ENCODE data around the gene SREBF1. TPM values are rescaled to one million over a fixed set of nuclear protein-coding genes. Genes with fewer than 3 reads are reported as not detected.

SREBF1 gene
- total and polyA plus RNA-seq, 10 of the 15 experiments (the other 5 are each of a cell fraction or from before 2014, with no cell fraction given): 1.4 to 84.6 (median 20.4) TPM

DNA sequence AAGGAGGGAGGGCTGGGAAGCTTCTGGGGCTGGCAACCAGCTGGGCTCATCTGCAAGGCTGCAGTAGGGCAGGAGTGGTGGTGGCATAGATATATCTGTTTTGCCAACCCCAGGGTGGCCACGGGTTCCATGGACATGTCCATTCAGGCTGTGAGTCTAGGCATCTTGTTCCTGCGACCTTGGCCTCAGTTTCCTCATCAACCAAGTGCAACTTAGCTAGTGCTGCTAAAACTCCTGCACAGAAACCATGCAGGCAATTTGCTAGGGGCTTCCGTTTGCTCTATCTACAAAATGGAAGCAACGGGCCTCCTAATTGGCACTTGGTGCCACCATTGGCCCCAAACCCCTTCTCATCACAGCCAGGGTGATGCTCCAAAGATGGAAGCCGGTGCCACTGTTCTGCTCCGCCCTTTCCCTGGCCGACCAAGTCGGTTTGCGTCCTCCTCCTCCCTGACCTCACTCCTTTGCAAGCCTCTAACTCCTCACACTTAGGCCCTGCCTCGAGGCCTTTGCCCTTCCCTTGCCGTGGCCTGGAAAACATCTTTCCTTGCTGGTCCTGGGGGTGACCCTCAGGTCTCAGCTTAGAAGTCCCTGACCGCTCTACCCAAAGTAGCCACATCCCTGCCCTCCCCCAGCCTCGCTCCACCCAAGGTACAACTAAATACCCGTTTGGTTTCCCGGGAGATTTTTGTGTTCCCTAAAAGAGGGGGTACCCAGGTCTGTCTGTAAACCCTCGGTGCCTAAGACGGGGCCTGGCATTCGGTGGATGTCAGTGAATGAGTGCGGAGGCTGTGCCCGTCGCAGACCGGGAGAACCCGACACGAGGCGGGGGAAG is 1.2 kb downstream of the SREBF1 start:
- ChIA-PET CTCF (interaction anchor here (0.6 to 2.4 kb wide), 12 partner anchors 13 to 154 kb away, joined by 3 to 11 read pairs (median 4); no protein-coding TSS in a partner anchor), SMC1A (ENCODE audit: uncharacterized antibody, unreplicated experiment) (interaction anchor here (0.9 to 6.2 kb wide), 12 partner anchors 9 to 153 kb away, joined by 3 to 46 read pairs (median 4); partner anchors contain the start of genes DRC3 and TOM1L2), RAD21 (ENCODE audit: unreplicated experiment) (interaction anchor here (0.7 to 7.0 kb wide), 19 partner anchors 8 to 197 kb away, joined by 3 to 105 read pairs (median 4); no protein-coding TSS in a partner anchor), POLR2A (interaction anchor here (0.6 to 8.0 kb wide), 14 partner anchors 10 to 153 kb away, joined by 3 to 163 read pairs (median 4); partner anchors contain the start of genes DRC3 and TOM1L2)
- 15% methylated on average over 25 of the region's 25 CpGs for WGBS (ENCODE audit: insufficient coverage, insufficient replicate concordance, low lambda C conversion rate, missing lambda C conversion rate)
- Histone ChIP-seq H3K4me2 (ENCODE audit: control insufficient read depth, insufficient read depth) (peak overlapping the region; percentile 99), H3K27ac (ENCODE audit: control insufficient read depth, insufficient read depth) (peak overlapping the region; percentile 70), H3K27me3 (replicated peaks in 1 of 2; ENCODE audit: control insufficient read depth in 2 of 2, insufficient read depth in 2 of 2, low read length in 1 of 2) (no peaks in the 10 kb centered on the region), H2AFZ (ENCODE audit: control insufficient read depth, low read depth, low read length) (peak overlapping the region; percentile 79), H3K4me3 (peak overlapping the region; percentile 46; the same call in 1 of the 2 replicates), H3K36me3 (ENCODE audit: control insufficient read depth in 2 of 2, insufficient read depth in 2 of 2, low read length in 1 of 2) (no peaks in the 10 kb centered on the region), H3K9ac (ENCODE audit: control insufficient read depth, insufficient read depth, low read length) (peak overlapping the region; percentile 52), H3K9me3 (replicated peaks; ENCODE audit: control insufficient read depth, insufficient read depth, low read length) (no peaks in the 10 kb centered on the region), H3K79me2 (ENCODE audit: control insufficient read depth, insufficient read depth, low read length) (peaks cover 15% of the 10 kb centered on the region), H4K20me1 (ENCODE audit: control insufficient read depth, insufficient read depth) (no peaks in the 10 kb centered on the region), H3K4me1 (ENCODE audit: control insufficient read depth, insufficient read depth, low read length) (peaks cover 46% of the 10 kb centered on the region)
- intact Hi-C loops (cut with micrococcal nuclease; ENCODE audit: unreplicated experiment): loop anchor here (5.0 to 10.0 kb wide), 2 partner anchors 143 to 851 kb away; no protein-coding TSS in a partner anchor
- DNase-seq (ENCODE audit: low read depth, low spot score) (no peak), FAIRE-seq (no peak), ATAC-seq (no peak)
- in situ Hi-C loops (cut with MboI): no loop called here
- BruUV-seq (replicated peaks): TSS peak; percentile 67
- no peak for TF ChIP-seq NR2C2 (IDR thresholded peaks at IDR 0.05; ENCODE audit: borderline replicate concordance, control insufficient read depth, insufficient read length, low read depth)
- TF ChIP-seq IKZF2 (IDR thresholded peaks at IDR 0.05): no peak
- TF ChIP-seq, protein P1, sequence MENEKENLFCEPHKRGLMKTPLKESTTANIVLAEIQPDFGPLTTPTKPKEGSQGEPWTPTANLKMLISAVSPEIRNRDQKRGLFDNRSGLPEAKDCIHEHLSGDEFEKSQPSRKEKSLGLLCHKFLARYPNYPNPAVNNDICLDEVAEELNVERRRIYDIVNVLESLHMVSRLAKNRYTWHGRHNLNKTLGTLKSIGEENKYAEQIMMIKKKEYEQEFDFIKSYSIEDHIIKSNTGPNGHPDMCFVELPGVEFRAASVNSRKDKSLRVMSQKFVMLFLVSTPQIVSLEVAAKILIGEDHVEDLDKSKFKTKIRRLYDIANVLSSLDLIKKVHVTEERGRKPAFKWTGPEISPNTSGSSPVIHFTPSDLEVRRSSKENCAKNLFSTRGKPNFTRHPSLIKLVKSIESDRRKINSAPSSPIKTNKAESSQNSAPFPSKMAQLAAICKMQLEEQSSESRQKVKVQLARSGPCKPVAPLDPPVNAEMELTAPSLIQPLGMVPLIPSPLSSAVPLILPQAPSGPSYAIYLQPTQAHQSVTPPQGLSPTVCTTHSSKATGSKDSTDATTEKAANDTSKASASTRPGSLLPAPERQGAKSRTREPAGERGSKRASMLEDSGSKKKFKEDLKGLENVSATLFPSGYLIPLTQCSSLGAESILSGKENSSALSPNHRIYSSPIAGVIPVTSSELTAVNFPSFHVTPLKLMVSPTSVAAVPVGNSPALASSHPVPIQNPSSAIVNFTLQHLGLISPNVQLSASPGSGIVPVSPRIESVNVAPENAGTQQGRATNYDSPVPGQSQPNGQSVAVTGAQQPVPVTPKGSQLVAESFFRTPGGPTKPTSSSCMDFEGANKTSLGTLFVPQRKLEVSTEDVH (IDR thresholded peaks at IDR 0.05; ENCODE audit: low read depth, partially characterized antibody): no peak
- TF ChIP-seq, protein P2, sequence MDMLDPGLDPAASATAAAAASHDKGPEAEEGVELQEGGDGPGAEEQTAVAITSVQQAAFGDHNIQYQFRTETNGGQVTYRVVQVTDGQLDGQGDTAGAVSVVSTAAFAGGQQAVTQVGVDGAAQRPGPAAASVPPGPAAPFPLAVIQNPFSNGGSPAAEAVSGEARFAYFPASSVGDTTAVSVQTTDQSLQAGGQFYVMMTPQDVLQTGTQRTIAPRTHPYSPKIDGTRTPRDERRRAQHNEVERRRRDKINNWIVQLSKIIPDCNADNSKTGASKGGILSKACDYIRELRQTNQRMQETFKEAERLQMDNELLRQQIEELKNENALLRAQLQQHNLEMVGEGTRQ (IDR thresholded peaks at IDR 0.05; ENCODE audit: borderline replicate concordance, low read depth, low read length): no peak
- TF ChIP-seq SUZ12 (IDR thresholded peaks at IDR 0.05; ENCODE audit: unreplicated experiment): peak; percentile 53
- no peak for TF ChIP-seq SREBF1 (IDR thresholded peaks at IDR 0.05; ENCODE audit: low read length)
- TF ChIP-seq ATF7 (IDR thresholded peaks at IDR 0.05; ENCODE audit: low read depth): no peak
- TF ChIP-seq, protein P3, sequence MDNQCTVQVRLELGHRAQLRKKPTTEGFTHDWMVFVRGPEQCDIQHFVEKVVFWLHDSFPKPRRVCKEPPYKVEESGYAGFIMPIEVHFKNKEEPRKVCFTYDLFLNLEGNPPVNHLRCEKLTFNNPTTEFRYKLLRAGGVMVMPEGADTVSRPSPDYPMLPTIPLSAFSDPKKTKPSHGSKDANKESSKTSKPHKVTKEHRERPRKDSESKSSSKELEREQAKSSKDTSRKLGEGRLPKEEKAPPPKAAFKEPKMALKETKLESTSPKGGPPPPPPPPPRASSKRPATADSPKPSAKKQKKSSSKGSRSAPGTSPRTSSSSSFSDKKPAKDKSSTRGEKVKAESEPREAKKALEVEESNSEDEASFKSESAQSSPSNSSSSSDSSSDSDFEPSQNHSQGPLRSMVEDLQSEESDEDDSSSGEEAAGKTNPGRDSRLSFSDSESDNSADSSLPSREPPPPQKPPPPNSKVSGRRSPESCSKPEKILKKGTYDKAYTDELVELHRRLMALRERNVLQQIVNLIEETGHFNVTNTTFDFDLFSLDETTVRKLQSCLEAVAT (IDR thresholded peaks at IDR 0.05): 0 out of 2 replicates have a peak, but pooled peaks have one; percentile 29
- TF ChIP-seq MTA2 (IDR thresholded peaks at IDR 0.05; ENCODE audit: low read depth): no peak
- TF ChIP-seq, protein P4, sequence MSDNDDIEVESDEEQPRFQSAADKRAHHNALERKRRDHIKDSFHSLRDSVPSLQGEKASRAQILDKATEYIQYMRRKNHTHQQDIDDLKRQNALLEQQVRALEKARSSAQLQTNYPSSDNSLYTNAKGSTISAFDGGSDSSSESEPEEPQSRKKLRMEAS (IDR thresholded peaks at IDR 0.05; ENCODE audit: low read depth, low read length): peak; percentile 85
- 0 out of 2 replicates have a peak, but pooled peaks have one; percentile 22 for TF ChIP-seq SIN3A (IDR thresholded peaks at IDR 0.05; ENCODE audit: low read depth, low read length)
- TF ChIP-seq SREBF2 (IDR thresholded peaks at IDR 0.05; ENCODE audit: low read length): no peak
- no peak for TF ChIP-seq SRF (IDR thresholded peaks at IDR 0.05; ENCODE audit: low read depth in 2 of 2, low read length in 2 of 2)
- TF ChIP-seq, protein P5, sequence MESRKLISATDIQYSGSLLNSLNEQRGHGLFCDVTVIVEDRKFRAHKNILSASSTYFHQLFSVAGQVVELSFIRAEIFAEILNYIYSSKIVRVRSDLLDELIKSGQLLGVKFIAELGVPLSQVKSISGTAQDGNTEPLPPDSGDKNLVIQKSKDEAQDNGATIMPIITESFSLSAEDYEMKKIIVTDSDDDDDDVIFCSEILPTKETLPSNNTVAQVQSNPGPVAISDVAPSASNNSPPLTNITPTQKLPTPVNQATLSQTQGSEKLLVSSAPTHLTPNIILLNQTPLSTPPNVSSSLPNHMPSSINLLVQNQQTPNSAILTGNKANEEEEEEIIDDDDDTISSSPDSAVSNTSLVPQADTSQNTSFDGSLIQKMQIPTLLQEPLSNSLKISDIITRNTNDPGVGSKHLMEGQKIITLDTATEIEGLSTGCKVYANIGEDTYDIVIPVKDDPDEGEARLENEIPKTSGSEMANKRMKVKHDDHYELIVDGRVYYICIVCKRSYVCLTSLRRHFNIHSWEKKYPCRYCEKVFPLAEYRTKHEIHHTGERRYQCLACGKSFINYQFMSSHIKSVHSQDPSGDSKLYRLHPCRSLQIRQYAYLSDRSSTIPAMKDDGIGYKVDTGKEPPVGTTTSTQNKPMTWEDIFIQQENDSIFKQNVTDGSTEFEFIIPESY (IDR thresholded peaks at IDR 0.05): no peak
- peak; percentile 90; the same call in 1 of the 2 replicates for TF ChIP-seq CHD2 (IDR thresholded peaks at IDR 0.05; ENCODE audit: borderline replicate concordance, low read depth, low read length)

All from GM12878 (cell line).